ENCODE results near the gene NUDT4. TPM values are rescaled to one million over a fixed set of nuclear protein-coding genes. Genes with fewer than 3 reads are reported as not detected.

Gene NUDT4
- polyA plus RNA-seq, 3 donors, result 20.7 to 43.8 (median 35.6) TPM

- H3K9ac ChIP-seq (ENCODE audit: insufficient read depth, low read length, poor library complexity, severe bottlenecking), result no peak overlapping the region
- H3K4me3 Mint-ChIP-seq, result no peak overlapping the region
- H3K36me3 ChIP-seq (replicated peaks in 1 of 2; ENCODE audit: control insufficient read depth in 1 of 2, insufficient read depth in 2 of 2, low read length in 2 of 2), result no peaks in the 10 kb centered on the region
- WGBS (ENCODE audit: insufficient coverage), result 92% methylated on average over 2 of the region's 4 CpGs
- H3K27me3 ChIP-seq (ENCODE audit: control insufficient read depth in 2 of 2, insufficient read depth in 2 of 2, low read length in 2 of 2), result no peaks in the 10 kb centered on the region
- no peak overlapping the region for H3K4me2 ChIP-seq (replicated peaks; ENCODE audit: extremely low read depth, low read length, poor library complexity, severe bottlenecking)
- peaks cover 0 to 4% (median 1%) of the 10 kb centered on the region in 3 donors for H3K27me3 Mint-ChIP-seq (ENCODE audit: low read depth in 3 of 3)
- no peaks in the 10 kb centered on the region for H3K9me3 ChIP-seq (replicated peaks in 1 of 2; ENCODE audit: control insufficient read depth in 1 of 2, insufficient read depth in 1 of 2, low read length in 2 of 2)
- H3K79me2 ChIP-seq (ENCODE audit: insufficient read depth, low read length), result no peaks in the 10 kb centered on the region
- H3K4me3 ChIP-seq (replicated peaks in 1 of 3; ENCODE audit: low read depth in 2 of 3, low read length in 3 of 3), result no peak overlapping the region
- TF ChIP-seq CTCF (IDR thresholded peaks at IDR 0.05), result no peak
- peaks cover 2% of the 10 kb centered on the region for H3K4me1 Mint-ChIP-seq
- intact Hi-C loops (cut with micrococcal nuclease), result no loop called here
- peaks cover 0 to 3% (median 0%) of the 10 kb centered on the region in 7 donors for H3K9me3 Mint-ChIP-seq
- DNase-seq, result no peak
- H2AFZ ChIP-seq (ENCODE audit: insufficient read depth, low read depth, low read length, poor library complexity, severe bottlenecking), result no peak overlapping the region
- no peaks in the 10 kb centered on the region for H3K4me1 ChIP-seq (ENCODE audit: control insufficient read depth in 1 of 2, insufficient read depth in 2 of 2, low read length in 2 of 2)
- H3K27ac Mint-ChIP-seq, result no peak overlapping the region
- H4K20me1 ChIP-seq (ENCODE audit: insufficient read depth, low read length), result no peaks in the 10 kb centered on the region
- no peak overlapping the region for H3K27ac ChIP-seq (ENCODE audit: low read depth in 1 of 2, low read length in 2 of 2)
- H3K36me3 Mint-ChIP-seq, result no peaks in the 10 kb centered on the region
Measured at GRCh38 chr12:93336291-93336741, 41.4 kb upstream of the NUDT4 start.

- H3K27me3 ChIP-seq (ENCODE audit: control insufficient read depth in 2 of 2, insufficient read depth in 2 of 2, low read length in 2 of 2), result no peaks in the 10 kb centered on the region
- Mint-ChIP-seq H3K9me3 (peaks cover 0 to 3% (median 0%) of the 10 kb centered on the region in 7 donors), H3K36me3 (no peaks in the 10 kb centered on the region), H3K27me3 (ENCODE audit: low read depth in 3 of 3) (peaks cover 3 to 4% (median 4%) of the 10 kb centered on the region in 3 donors), H3K27ac (no peak overlapping the region), H3K4me3 (no peak overlapping the region), H3K4me1 (peaks cover 2% of the 10 kb centered on the region)
- no peak for DNase-seq
- no peak for TF ChIP-seq CTCF (IDR thresholded peaks at IDR 0.05)
- 86% methylated on average over 1 of the region's 7 CpGs for WGBS (ENCODE audit: insufficient coverage)
- no peak overlapping the region for H3K4me3 ChIP-seq (replicated peaks in 1 of 3; ENCODE audit: low read depth in 2 of 3, low read length in 3 of 3)
- intact Hi-C loops (cut with micrococcal nuclease), result no loop called here
- H3K4me1 ChIP-seq (ENCODE audit: control insufficient read depth in 1 of 2, insufficient read depth in 2 of 2, low read length in 2 of 2), result no peaks in the 10 kb centered on the region
- no peaks in the 10 kb centered on the region for H4K20me1 ChIP-seq (ENCODE audit: insufficient read depth, low read length)
- no peak overlapping the region for H3K9ac ChIP-seq (ENCODE audit: insufficient read depth, low read length, poor library complexity, severe bottlenecking)
- H3K4me2 ChIP-seq (replicated peaks; ENCODE audit: extremely low read depth, low read length, poor library complexity, severe bottlenecking), result no peak overlapping the region
- H3K27ac ChIP-seq (ENCODE audit: low read depth in 1 of 2, low read length in 2 of 2), result no peak overlapping the region
- no peaks in the 10 kb centered on the region for H3K36me3 ChIP-seq (replicated peaks in 1 of 2; ENCODE audit: control insufficient read depth in 1 of 2, insufficient read depth in 2 of 2, low read length in 2 of 2)
- no peaks in the 10 kb centered on the region for H3K9me3 ChIP-seq (replicated peaks in 1 of 2; ENCODE audit: control insufficient read depth in 1 of 2, insufficient read depth in 1 of 2, low read length in 2 of 2)
- H2AFZ ChIP-seq (ENCODE audit: insufficient read depth, low read depth, low read length, poor library complexity, severe bottlenecking), result no peak overlapping the region
- H3K79me2 ChIP-seq (ENCODE audit: insufficient read depth, low read length), result no peaks in the 10 kb centered on the region
Measured at GRCh38 chr12:93338598-93338997, 39.1 kb upstream of the NUDT4 start.
